Endometrial microvascular endothelial cells (primary cell): ENCODE results near the gene SMCO2. TPM values are rescaled to one million over a fixed set of nuclear protein-coding genes. Genes with fewer than 3 reads are reported as not detected.

Experiments used
- in situ Hi-C: cut with HindIII; loops from 2 replicates; pipeline ENCODE4 v1.10.0; 2017; ENCODE audit warnings: low sequenced_read_pairs, low pct_unique_long_range_greater_than_20kb; ENCODE audit errors: inconsistent ontology term
- total RNA-seq: library from RNA; depleted of rRNA; stranded (reverse); fragments of >200 nt; gene quantifications from one replicate; pipeline ENCODE4 v1.2.3, GENCODE V29; 2015; ENCODE audit errors: inconsistent ontology term

Gene SMCO2
- total RNA-seq, 1 donor from 2014 or later = not detected

DNA sequence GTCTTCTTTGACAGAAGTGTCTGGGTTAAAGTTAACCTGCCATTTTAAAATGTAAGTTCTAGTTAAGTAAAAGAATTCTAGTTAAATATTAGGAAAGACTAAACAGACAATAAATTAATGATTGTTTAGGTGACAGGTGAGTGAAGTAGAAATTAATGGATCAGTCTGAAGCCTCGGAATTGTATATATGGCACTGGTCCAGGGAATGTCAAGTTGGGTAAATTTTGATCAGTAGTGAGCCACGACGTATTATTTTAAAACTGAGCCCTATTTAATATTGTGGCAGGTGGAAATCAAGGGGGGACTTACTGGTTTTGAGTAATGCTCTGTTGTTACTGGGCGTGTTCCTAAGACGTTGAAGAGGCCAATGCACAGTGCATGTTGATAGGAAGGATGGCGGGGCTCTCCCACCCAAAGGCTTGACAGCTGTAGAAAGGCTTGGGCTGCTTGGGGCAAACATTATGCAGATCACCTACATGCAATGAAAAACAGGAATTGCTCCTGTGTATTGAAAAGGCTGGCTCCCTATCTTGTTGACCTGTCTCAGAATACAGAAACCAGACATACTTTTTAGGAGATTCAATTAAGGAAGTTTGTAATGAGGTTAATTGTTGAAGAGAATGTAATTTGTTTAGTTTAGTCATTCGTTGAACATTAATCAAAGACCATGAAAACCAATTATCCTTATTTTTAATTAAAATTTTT is 71.6 kb downstream of the SMCO2 start:
- in situ Hi-C loops = no loop called here

DNA sequence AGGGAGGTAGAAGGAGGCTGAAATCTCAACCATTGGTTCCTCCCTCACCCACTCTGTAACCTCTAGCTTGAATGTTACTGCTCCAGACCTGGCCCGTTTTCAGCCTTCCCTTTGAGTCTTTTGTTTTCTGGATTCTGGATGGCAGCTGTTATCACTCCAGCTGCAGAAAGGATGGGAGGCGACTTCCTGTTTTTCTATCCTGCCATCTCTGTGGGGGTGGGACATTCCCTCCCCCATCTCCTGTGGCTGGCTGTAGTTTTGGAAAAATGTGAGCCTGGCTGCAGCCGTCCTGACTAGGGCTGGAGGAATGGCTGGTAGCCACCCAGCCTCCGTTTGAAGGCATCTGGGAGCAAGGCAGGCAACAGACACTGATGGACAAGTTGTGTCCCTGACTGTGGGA is 74.5 kb downstream of the SMCO2 start:
- in situ Hi-C loops = no loop called here

DNA sequence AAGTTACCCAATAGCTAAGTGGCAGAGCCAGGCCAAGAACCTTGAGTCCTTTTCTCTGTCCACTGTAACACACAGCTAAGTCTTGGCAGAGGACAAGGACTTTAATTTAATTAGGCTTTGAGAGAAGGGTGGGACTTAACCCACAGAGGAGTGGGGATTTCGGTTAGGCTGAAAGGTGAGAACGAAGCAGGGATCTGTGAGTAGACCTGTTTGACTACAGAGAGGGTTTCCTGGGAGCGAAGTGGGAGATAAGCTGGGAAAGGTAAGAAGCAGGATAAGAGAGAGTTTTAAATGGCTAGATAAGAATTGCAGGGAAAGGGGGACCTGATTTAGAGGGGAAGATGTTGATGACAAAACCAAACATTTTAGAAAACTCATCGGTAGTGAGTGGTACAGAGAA is 75.4 kb downstream of the SMCO2 start:
- in situ Hi-C loops = no loop called here

DNA sequence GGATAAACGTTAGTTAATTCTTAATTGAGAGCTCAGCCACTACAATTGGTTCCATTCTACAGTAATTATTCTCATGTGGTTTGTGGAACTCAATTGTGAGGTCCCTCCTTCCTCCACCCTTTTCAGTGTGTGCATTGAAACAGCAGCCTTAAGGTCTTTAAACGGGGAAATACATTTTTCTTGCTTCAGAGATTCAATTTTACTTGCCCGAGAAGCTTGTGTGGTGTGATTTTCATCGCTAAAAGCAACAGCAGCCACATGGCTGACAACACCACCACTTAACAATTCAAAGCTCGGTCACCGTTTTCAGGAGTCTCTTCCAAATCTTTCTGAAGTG is 76.7 kb downstream of the SMCO2 start:
- in situ Hi-C loops = no loop called here

DNA sequence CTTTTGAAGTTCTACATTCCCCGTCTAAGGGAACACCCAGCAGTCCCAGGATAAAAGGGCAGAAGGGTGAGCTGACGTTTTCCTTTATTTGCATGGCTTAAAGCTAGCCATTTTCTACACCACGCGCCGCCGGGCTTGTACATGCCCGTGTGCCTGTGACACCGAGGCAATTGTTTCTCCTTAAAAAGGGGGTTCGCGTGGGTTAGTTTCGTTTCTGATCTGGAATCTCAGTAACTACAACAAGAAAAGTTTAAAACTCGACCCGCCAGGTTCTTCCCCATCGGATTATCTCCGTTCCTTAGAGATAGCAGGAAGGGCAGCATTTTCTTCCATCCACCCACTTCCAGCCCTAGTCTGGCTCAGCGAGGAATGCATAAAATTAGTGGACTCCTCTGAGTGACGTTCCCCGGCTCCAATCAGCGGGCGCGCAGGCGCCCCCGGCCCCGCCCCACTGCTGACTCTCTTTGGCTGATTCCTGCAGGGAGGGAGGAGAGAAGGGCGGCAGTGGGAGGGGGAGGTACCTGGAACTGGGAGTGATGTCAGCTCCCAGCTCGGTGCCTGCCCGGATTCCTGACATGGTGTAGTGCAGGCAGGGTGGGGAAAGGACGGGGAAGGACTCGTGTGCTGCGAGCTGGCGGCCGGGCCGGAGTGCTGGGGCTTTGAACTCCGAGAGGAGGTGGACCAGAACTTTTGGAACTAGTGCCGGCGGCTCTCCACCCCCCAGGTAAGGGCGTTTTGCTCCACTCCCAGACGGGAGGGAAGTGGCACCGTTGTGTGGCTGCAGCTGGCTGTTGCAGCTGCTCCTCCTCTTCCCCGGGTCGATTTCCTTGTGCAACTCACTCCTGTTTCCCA is 77.3 kb downstream of the SMCO2 start, which contains the start of gene PPFIBP1:
Gene PPFIBP1 (plus strand): TSS at position 565 of the 852 bp plus-strand sequence. CDS start 109,191 bp downstream, outside the sequence.
- in situ Hi-C loops = no loop called here

DNA sequence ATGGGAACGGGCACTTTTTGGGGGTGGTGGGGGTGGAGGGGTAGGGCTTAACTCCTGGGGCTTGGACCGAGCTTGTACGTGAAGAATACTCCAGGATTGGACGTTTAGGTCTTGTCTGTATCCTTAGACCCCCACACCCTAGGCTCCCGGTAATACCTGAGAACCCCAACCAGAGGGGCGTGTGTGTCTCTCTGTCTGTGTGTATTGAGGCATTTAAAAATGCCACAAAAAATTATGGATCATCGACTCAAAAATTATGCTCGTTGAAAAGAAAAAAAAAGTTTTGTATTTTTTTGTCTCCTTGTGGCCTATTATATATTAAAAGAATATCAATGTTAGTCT is 77.9 kb downstream of the SMCO2 start:
- in situ Hi-C loops = no loop called here

DNA sequence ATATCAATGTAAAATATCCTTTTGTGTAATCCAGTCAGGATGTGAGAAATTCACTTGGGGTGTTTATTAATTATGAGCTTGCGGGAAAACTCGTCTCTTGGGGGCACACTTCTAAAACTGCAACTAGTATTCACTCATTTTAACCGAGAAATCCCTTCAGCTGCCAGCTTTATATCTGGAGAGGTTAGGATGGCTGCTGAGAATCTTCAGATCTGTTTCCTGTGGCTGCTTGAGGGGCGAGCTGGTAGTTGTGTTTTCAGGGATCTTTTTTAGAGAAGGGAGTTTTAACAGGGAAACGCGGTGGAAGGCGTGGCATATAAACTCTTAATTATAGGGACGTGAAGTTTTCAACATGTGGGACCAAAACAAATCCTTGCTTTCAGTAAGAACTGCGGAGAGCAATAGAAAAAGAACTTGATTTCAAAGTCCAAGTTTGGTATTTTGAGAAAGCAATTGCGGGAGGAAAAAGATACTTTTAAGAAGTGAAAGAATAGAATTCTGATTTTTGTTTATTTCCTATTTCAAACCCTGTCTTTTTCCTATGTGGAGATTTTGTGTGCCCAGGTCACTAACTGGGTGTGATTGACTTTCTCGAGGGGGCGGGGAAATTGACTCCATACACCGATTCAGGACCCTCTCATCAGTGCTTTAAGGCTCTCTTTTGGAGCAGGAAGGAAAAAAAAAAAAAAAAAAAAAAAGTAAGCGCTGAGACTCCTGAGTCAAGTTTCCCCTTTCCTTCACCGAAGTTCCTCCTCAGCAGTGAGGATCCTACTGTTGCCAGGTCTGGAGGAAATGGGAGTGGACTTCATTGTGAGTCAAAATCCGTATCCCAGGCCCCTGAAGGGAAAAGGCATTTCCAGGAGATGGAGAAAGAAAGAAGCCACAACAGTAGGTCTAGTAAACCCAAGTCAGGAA is 78.6 kb downstream of the SMCO2 start:
- in situ Hi-C loops = no loop called here

DNA sequence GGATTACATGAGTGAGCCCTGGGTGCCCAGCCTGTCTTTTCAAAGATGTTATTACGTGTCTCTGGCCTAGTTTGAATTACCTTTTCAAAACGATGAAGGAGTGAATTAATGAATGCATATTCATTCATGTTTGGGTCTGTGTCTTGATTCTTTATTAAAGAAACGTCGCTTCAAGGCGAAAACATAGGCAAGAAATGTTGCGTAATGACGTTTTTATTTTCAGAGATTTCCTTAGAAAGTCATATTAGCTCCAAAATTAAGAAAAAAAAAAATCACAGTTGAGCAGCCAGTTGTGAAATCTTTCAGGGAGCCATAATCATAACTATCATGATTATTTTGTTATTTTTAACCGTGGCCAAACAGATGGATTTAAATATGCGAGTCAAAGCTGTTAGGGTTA is 81.0 kb downstream of the SMCO2 start:
- in situ Hi-C loops = no loop called here

DNA sequence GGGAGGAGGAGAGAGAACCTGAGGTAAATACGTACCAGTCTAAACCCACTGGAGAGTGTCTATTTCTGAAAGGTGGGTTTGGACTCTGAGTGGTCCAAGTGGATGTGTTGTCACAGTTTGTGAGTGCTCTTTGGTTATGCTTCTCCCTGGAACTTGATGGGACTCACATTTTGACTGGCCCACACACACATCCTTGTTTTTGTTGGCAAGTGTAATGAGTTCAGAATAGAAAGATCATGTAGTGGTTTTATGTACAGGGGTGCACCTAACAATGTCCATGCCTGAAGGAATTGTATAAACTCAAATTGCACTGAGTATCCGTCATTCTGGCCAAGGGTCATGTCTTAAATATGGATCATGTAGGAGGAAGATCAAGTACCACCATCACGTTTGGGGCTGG is 82.3 kb downstream of the SMCO2 start:
- in situ Hi-C loops = no loop called here

DNA sequence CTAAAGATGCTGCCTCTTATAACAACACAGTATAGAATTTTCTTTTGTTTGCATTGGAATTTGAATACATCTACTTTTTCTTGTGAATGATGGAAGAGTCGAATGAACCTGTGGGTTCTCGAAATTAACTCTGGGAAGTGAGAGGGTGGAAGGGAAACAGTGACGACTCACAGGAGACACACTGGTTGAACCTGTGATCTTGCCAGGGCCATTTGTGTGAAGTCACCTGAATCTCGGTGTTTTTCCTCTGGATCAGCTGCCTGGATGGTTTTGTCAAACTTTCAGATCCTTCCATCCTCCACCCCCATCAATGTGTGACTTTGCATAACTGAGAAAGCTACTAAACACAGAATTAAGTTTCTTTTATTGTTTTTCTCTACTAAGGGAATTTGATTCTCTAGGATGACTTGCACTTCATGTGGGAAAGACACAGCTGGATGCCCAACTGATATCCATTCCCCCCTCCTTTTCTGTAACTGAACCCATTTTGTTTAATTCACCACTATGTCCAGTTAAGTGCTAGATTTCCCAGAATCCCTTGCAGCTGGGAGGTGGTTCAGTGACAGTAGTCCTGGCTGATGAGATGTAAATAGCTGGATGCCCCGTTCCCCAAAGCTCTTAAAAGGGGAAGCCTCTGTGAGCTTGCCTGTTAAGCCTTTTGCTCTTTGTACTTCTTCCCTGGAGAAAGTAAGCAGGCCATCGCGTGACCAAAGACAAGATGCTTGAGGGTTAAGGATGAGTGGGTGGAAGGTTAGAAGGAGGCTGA is 83.8 kb downstream of the SMCO2 start:
- in situ Hi-C loops = no loop called here

DNA sequence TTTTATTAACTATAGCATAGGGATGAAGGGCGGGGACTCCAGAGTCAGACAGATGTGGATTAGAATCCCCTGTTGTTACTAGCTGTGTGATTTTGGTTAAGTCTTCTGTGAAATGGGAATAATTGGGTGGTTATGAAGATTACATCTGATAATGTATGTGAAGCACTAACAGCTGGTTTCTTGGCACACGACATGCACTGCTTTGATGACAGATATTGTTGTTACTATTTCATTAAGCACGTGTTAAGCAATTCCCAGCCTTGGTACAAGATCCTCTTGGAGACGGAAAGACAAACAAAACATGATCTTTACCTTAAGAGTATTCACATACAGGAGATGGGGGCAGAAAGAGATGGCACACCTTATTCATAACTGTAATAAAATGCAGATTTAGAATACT is 85.4 kb downstream of the SMCO2 start:
- in situ Hi-C loops = no loop called here

DNA sequence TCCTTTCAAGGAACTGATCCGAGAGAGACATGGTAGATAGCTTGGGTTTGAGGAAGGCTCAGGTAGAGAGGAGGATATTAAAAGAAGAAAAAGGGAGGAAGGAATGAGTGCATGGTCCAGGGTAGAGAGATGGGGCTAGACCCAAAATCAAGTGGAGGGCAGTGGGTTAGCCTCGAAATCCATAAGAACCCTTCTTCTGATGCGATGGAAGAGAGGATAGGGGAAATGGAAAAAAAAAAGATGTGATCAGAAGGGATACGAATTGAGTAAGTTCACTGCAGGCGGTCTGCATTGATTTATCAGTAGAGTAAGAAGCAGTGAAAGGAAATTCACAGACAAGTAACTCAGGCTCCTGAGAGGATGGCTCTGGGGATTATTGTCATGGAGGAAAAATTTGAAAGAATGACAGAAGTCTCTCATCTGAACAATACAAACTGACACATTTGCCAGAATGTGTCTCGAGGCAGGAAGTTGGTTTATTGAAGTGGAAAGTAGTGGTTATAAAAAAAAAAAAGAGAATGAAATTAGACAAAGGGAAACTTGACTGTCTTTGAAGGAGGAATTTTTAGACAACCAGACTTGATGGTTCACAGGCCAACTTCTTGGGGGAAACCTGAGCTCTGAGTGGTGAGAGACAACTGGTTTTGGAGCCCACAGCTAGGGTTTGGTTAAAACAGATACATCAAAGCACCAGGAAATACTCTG is 87.7 kb downstream of the SMCO2 start:
- in situ Hi-C loops = no loop called here

DNA sequence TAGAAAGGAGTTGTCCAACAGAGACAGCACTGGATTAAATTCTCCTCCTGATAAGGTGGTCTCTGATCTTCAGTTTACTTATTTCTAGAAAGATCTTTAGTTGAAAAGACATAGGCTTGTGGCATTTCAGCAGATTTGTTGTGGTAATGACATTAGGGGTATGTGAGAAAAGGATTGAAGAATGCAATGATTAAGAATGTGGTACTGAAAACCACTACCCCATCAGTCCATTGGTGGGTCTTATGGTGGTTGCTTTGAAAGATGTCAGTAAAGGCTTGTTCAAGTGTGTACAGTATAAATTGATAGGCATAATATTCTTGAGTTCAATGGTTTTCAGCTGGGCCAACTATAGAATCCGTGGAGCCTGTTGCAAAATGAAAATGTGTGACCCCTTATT is 88.2 kb downstream of the SMCO2 start:
- in situ Hi-C loops = no loop called here

DNA sequence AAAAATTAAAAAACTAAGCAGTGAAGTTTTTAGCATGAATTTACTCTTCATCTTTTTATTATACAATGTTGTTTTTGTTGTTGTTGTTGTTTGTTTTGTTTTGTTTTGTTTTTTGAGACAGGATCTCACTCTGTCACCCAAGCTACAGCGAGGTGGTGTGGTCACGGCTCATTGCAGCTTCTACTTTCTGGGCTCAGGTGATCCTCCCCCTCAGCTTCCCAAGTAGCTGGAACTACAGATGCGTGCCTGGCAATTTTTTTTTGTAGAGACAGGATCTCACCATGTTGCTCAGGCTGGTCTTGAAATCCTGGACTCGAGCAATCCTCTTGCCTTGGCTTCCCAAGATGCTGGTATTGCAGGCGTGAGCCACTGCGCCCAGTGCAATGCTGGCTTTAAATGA is 88.8 kb downstream of the SMCO2 start:
- in situ Hi-C loops = no loop called here

DNA sequence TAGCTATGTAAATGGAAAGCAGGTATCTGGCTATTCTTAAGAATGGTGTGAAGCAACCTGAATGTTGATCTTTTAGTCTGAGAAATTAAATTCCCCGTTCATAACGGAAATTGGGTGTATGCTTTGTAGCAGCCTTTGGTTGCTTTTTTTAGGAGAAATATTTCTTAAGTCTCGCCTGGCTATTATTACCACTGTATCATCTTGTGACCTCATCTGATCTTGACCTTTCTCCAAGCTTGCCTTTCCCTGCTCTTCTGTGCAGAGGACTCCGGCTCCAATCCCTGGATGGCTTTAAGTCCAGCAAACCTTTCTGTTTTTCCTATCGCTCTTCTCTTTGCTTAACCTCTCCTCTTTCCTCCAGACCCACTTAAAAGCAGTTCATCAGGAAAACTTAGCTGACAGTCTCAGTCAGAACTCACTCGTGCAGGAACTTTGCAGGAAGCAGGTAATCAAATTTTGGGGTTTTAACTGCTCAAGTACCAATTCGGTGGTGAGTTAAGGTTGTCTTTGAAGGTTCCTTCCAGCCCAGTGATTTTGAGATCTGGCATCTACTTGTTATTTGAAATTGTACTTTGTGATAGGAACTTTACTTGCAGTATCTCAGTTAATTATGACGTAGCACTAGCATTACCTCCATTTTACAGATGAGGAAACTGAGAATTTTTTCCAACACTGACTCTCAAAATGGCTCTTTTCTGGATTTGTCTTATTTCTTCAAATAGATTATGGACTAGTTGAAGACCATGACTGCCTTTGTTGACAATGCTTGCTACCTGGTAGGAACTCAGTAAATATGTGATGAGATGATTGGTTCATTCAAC is 91.5 kb downstream of the SMCO2 start:
- in situ Hi-C loops = no loop called here

DNA sequence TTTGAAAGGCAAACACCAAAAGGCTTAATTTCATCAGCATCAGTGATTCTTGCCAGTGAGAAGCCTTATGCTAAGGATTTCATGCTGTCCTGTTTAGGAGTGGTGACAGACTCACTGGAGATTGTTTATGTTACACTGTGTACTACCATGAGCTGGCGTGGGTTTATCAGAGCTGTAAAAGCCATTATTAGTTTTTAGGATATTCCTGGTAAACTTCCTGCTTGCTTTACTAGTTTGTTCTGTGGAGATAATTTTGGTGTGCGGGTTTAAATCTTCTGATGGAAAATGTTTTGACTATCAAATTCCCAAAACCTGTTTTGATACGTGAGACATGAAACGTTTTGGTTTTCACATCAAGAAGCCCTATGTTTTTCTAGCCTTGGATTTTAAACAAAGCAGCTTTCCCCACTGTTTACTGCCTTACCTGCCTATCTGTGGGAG is 92.7 kb downstream of the SMCO2 start:
- in situ Hi-C loops = no loop called here

DNA sequence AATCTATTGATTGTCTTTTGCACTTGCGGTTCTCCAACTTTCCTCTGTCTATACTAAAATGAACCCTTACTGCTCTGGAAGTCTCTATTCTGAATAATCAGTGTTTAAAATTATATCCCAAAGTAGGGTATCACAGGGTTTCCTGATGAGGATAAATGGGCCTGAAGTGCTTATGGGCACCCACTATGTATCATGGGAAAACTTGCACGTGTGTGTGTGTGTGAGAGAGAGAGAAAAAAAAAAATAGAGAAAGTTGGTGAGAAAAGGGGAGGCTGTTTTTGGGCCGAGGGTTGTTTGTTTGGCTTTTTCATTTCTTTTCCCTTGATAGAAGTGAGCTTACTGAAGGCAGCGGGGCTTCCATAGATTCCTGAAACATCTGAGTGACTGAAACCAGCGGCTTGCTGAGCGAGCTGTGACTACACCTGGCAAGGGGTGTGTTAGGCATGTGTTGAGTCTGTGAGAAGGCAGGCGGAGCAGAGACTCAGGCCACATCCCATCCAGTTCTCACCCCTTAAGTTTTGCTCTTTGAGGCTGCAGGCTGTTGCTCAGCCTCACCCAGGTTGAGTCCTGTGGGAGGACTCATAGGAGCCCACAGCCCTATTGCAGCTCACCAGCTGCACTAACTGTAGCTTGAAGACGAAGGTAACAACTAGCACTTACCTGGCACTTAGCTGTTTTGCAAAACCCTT is 94.6 kb downstream of the SMCO2 start:
- in situ Hi-C loops = no loop called here
